ENCODE results near the gene ATP6V0A1.

GRCh38 chr17:42522263-42522790 is 63.6 kb downstream of the ATP6V0A1 start:
- TF ChIP-seq, protein P1, sequence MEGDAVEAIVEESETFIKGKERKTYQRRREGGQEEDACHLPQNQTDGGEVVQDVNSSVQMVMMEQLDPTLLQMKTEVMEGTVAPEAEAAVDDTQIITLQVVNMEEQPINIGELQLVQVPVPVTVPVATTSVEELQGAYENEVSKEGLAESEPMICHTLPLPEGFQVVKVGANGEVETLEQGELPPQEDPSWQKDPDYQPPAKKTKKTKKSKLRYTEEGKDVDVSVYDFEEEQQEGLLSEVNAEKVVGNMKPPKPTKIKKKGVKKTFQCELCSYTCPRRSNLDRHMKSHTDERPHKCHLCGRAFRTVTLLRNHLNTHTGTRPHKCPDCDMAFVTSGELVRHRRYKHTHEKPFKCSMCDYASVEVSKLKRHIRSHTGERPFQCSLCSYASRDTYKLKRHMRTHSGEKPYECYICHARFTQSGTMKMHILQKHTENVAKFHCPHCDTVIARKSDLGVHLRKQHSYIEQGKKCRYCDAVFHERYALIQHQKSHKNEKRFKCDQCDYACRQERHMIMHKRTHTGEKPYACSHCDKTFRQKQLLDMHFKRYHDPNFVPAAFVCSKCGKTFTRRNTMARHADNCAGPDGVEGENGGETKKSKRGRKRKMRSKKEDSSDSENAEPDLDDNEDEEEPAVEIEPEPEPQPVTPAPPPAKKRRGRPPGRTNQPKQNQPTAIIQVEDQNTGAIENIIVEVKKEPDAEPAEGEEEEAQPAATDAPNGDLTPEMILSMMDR (conservative IDR thresholded peaks at IDR 0.05 in 1 of 2, IDR thresholded peaks at IDR 0.05 in 1 of 2; ENCODE audit: extremely low read depth in 1 of 2, insufficient read depth in 1 of 2, low read depth in 1 of 2, low read length in 2 of 2): no peak
- TF ChIP-seq EZH2 (IDR thresholded peaks at IDR 0.05; ENCODE audit: borderline replicate concordance, low read length): no peak
